GM12878 (cell line): ENCODE data around the gene RANGAP1. TPM values are rescaled to one million over a fixed set of nuclear protein-coding genes. Genes with fewer than 3 reads are reported as not detected.

Source experiments
- ATAC-seq: fragments of 200-7000 bp; cut with Tn5 transposase; 3 replicates; pipeline ENCODE4 v1.9.1; 2020; ENCODE audit warnings: mild to moderate bottlenecking, moderate library complexity
- BruUV-seq: library from RNA; stranded (reverse); fragments of 400-500 nt; replicated peaks from 2 replicates; lab custom pipeline; 2021; lab: Mats Ljungman, UMichigan
- CTCF ChIA-PET: fragments of 300-600 bp; sonication (Branson Sonifier 250); formaldehyde crosslinking; extraction: SDS; loops from one replicate; lab custom pipeline; 2021; ENCODE audit warnings: inconsistent platforms; lab: Yijun Ruan, JAX
- POLR2A ChIA-PET: fragments of 350-600 bp; formaldehyde crosslinking; extraction: SDS; loops from one replicate; lab custom pipeline; 2021; ENCODE audit warnings: inconsistent platforms; lab: Charles Lee
- RAD21 ChIA-PET: fragments of 300-600 bp; sonication (Branson Sonifier 250); formaldehyde crosslinking; loops from one replicate; lab custom pipeline; 2023; ENCODE audit warnings: antibody characterized with exemption; ENCODE audit not compliant: unreplicated experiment; lab: Charles Lee
- SMC1A ChIA-PET: fragments of 300-600 bp; sonication (Branson Sonifier 250); formaldehyde crosslinking; loops from one replicate; lab custom pipeline; 2023; ENCODE audit not compliant: unreplicated experiment, uncharacterized antibody; lab: Charles Lee
- DNase-seq: peaks from one replicate; pipeline ENCODE4 v3.0.0-alpha.2; 2011; ENCODE audit warnings: low read depth, low spot score
- FAIRE-seq: peaks from 3 replicates; lab custom pipeline; 2011; peaks lifted over from hg19 to GRCh38; lab: Jason Lieb, UNC
- H2AFZ ChIP-seq: 2 replicates; pipeline ENCODE4 v1.6.0; 2011; ENCODE audit warnings: low read depth, low read length, control low read depth; ENCODE audit not compliant: control insufficient read depth
- H3K27ac ChIP-seq: 2 replicates; pipeline ENCODE4 v1.5.1; 2011; ENCODE audit warnings: control low read depth; ENCODE audit not compliant: control insufficient read depth, insufficient read depth
- H3K27me3 ChIP-seq, 2 experiments: replicated peaks in 1 of 2; 2 replicates each; pipeline versions ENCODE4 v1.6.0 to v1.6.1; 2011; ENCODE audit warnings: low read length in 1 of 2; ENCODE audit not compliant: control insufficient read depth in 2 of 2, insufficient read depth in 2 of 2
- H3K36me3 ChIP-seq, 2 experiments: 2 replicates each; pipeline ENCODE4 v1.5.1; 2011; ENCODE audit warnings: low read length in 1 of 2; ENCODE audit not compliant: control insufficient read depth in 2 of 2, insufficient read depth in 2 of 2
- H3K4me1 ChIP-seq: 2 replicates; pipeline ENCODE4 v1.6.1; 2011; ENCODE audit warnings: mild to moderate bottlenecking, low read length, moderate library complexity, mixed read lengths; ENCODE audit not compliant: control insufficient read depth, insufficient read depth
- H3K4me2 ChIP-seq: 2 replicates; pipeline ENCODE4 v1.6.0; 2011; ENCODE audit warnings: control low read depth; ENCODE audit not compliant: control insufficient read depth, insufficient read depth
- H3K4me3 ChIP-seq: fragments of 200-600 bp; sonication (generic); 2 replicates; pipeline ENCODE4 v1.5.1; 2016
- H3K79me2 ChIP-seq: 2 replicates; pipeline ENCODE4 v1.6.0; 2011; ENCODE audit warnings: low read length; ENCODE audit not compliant: control insufficient read depth, insufficient read depth
- H3K9ac ChIP-seq: 2 replicates; pipeline ENCODE4 v1.8.0; 2011; ENCODE audit warnings: low read length, control low read depth, mixed read lengths; ENCODE audit not compliant: control insufficient read depth, insufficient read depth
- H3K9me3 ChIP-seq: replicated peaks from 3 replicates; pipeline ENCODE4 v1.5.1; 2011; ENCODE audit warnings: mild to moderate bottlenecking, low read length; ENCODE audit not compliant: control insufficient read depth, insufficient read depth
- H4K20me1 ChIP-seq: 2 replicates; pipeline ENCODE4 v1.6.0; 2011; ENCODE audit not compliant: control insufficient read depth, insufficient read depth
- CBFB ChIP-seq: IDR thresholded peaks from 2 replicates; pipeline ENCODE4 v1.6.1; 2016; ENCODE audit warnings: antibody characterized with exemption, low read depth
- CEBPB ChIP-seq, 2 experiments: fragments of 150-350 bp in 1 of 2; IDR thresholded peaks; 2 replicates each; pipeline ENCODE4 v1.6.1; 2012 to 2014; ENCODE audit warnings: low read depth in 2 of 2, low read length in 2 of 2, borderline replicate concordance in 1 of 2, inconsistent platforms in 1 of 2
- CEBPZ ChIP-seq: fragments of 150-350 bp; IDR thresholded peaks from 2 replicates; pipeline ENCODE4 v1.6.1; 2016; ENCODE audit warnings: low read depth, low read length
- KAT2A ChIP-seq: conservative IDR thresholded peaks from 2 replicates; pipeline ENCODE4 v1.6.1; 2011; ENCODE audit warnings: low read depth, low read length; ENCODE audit not compliant: control insufficient read depth
- KDM1A ChIP-seq: fragments of 200-600 bp; sonication (generic); IDR thresholded peaks from 2 replicates; pipeline ENCODE4 v1.6.1; 2016; ENCODE audit warnings: borderline replicate concordance
- NFXL1 ChIP-seq: fragments of 450-650 bp; IDR thresholded peaks from 2 replicates; pipeline ENCODE4 v1.6.1; 2017; ENCODE audit warnings: antibody characterized with exemption, mild to moderate bottlenecking, borderline replicate concordance
- NR2F1 ChIP-seq: fragments of 450-650 bp; conservative IDR thresholded peaks from 2 replicates; pipeline ENCODE4 v1.6.1; 2017; ENCODE audit warnings: mild to moderate bottlenecking
- POLR2AphosphoS5 ChIP-seq: IDR thresholded peaks from 2 replicates; pipeline ENCODE4 v1.6.1; 2011; ENCODE audit warnings: mild to moderate bottlenecking, low read length, inconsistent platforms
- TAF1 ChIP-seq: IDR thresholded peaks from 2 replicates; pipeline ENCODE4 v1.6.1; 2011; ENCODE audit warnings: mild to moderate bottlenecking, low read depth, low read length, borderline replicate concordance
- USF1 ChIP-seq: IDR thresholded peaks from 2 replicates; pipeline ENCODE4 v1.6.1; 2011; ENCODE audit warnings: borderline replicate concordance, low read depth, mild to moderate bottlenecking, moderate library complexity, mixed read lengths, low read length; ENCODE audit not compliant: insufficient read depth; ENCODE audit errors: extremely low read length
- ZBED1 ChIP-seq: IDR thresholded peaks from 2 replicates; pipeline ENCODE4 v1.6.1; 2016; ENCODE audit warnings: borderline replicate concordance
- ZNF207 ChIP-seq: fragments of 450-650 bp; IDR thresholded peaks from 2 replicates; pipeline ENCODE4 v1.6.1; 2014; ENCODE audit warnings: antibody characterized with exemption, mild to moderate bottlenecking, borderline replicate concordance
- ZNF24 ChIP-seq: fragments of 450-650 bp; IDR thresholded peaks from 2 replicates; pipeline ENCODE4 v1.6.1; 2017; ENCODE audit warnings: antibody characterized with exemption, mild to moderate bottlenecking
- WGBS: methylation state at CpG from one replicate; pipeline ENCODE4 v1.1.6; 2016; ENCODE audit warnings: low lambda C conversion rate; ENCODE audit not compliant: insufficient replicate concordance, insufficient coverage; ENCODE audit errors: missing lambda C conversion rate; 5-methylcytosine and 5-hydroxymethylcytosine counted together
- in situ Hi-C: fragments of 300-500 bp; cut with MboI; formaldehyde crosslinking; loops from 9 replicates; pipeline ENCODE4 v1.14.3; 2018; ENCODE audit warnings: mixed read lengths
- intact Hi-C: fragments of 100-400 bp; cut with micrococcal nuclease; formaldehyde crosslinking; loops from one replicate; pipeline ENCODE4 v1.14.2; 2022; ENCODE audit not compliant: unreplicated experiment
- polyA plus RNA-seq, 11 experiments: library from polyadenylated mRNA; depleted of rRNA in 4 of 11; unstranded in 6 of 11; stranded (reverse) in 5 of 11; fragments of >200 nt; fragmentation: Nextera tagmentation in 4 of 11; fragmentation: Illumina TruSeq in 1 of 11; extraction: Ambion mirVana in 4 of 11; extraction: Trizol in 1 of 11; gene quantifications; 1 replicate in 1 of 11; 2 replicates in 10 of 11; pipeline versions ENCODE4 v1.2.1 to v1.2.3, GENCODE V29; 2011 to 2016; ENCODE audit warnings: inconsistent platforms in 2 of 11, missing spikeins in 2 of 11, low read depth in 1 of 11
- total RNA-seq, 4 experiments: library from RNA; depleted of rRNA in 3 of 4; stranded (reverse); fragments of >200 nt in 3 of 4; fragmentation: Illumina TruSeq in 1 of 4; extraction: Trizol in 1 of 4; gene quantifications; 2 replicates each; pipeline versions ENCODE4 v1.2.1 to v1.2.3, GENCODE V29; 2013 to 2021

Gene RANGAP1
- total and polyA plus RNA-seq, 10 of the 15 experiments (the other 5 are each of a cell fraction or from before 2014, with no cell fraction given) = 2.5 to 109 (median 60.2) TPM

- TF ChIP-seq CEBPZ (no peak), ZNF24 (peak; percentile 42; the same call in 1 of the 2 replicates)
Observed at GRCh38 chr22:41302021-41302767, 16.2 kb upstream of the RANGAP1 start (continued).

- TSS peak; percentile 70 for BruUV-seq
- no peak for FAIRE-seq
- Histone ChIP-seq H3K4me2 (peak within 1 kb of the TSS; percentile 96), H3K4me3 (peak within 1 kb of the TSS; percentile 93), H3K27me3 (no peaks in the 10 kb centered on the region), H3K4me1 (peaks cover 4% of the 10 kb centered on the region), H3K79me2 (peaks cover 49% of the 10 kb centered on the region), H3K9me3 (no peaks in the 10 kb centered on the region), H3K36me3 (no peaks in the 10 kb centered on the region; a peak in 1 of 4 replicates), H2AFZ (peak within 1 kb of the TSS; percentile 58), H3K27ac (peak within 1 kb of the TSS; percentile 91), H4K20me1 (no peaks in the 10 kb centered on the region), H3K9ac (peak within 1 kb of the TSS; percentile 99)
- ATAC-seq = peak; percentile 98
- peak; percentile 28 for DNase-seq
- ChIA-PET POLR2A (interaction anchor here (0.9 to 3.3 kb wide), 5 partner anchors 13 to 80 kb away, joined by 4 to 19 read pairs (median 6); partner anchors contain the start of genes RANGAP1 and TEF), RAD21 (interaction anchor here (0.5 to 1.2 kb wide), 8 partner anchors 10 to 379 kb away, joined by 3 to 14 read pairs (median 4); partner anchors contain the start of genes RANGAP1, RBX1 and TEF), SMC1A (interaction anchor here (0.6 to 1.5 kb wide), 4 partner anchors 9 to 71 kb away, joined by 3 read pairs; partner anchors contain the start of gene RANGAP1), CTCF (interaction anchor here (0.6 to 1.6 kb wide), 7 partner anchors 11 to 655 kb away, joined by 3 to 7 read pairs (median 3); partner anchors contain the start of gene RANGAP1)
- in situ Hi-C loops (no loop called here), intact Hi-C loops (loop anchor here (5.0 kb wide), 1 partner anchor 209 kb away; the partner anchor contains the start of gene EP300)
- under 1% methylated on average over 72 of the region's 74 CpGs for WGBS
- TF ChIP-seq KDM1A = no peak
- TF ChIP-seq TAF1 = peak; percentile 93
- no peak for TF ChIP-seq CBFB
- no peak for TF ChIP-seq NR2F1
- no peak for TF ChIP-seq USF1
- TF ChIP-seq ZNF207 = no peak
- no peak for TF ChIP-seq ZBED1
- no peak for TF ChIP-seq KAT2A
- no peak for TF ChIP-seq CEBPB (IDR thresholded peaks at IDR 0.05; ENCODE audit: borderline replicate concordance in 1 of 2, low read depth in 2 of 2, low read length in 2 of 2)
- TF ChIP-seq POLR2AphosphoS5 = peak; percentile 83
- TF ChIP-seq NFXL1 = no peak
Observed at GRCh38 chr22:41301085-41302020, 15.4 kb upstream of the RANGAP1 start, which contains the start of gene ZC3H7B. Gene ZC3H7B, plus strand, starts transcription at chr22:41301525. Its CDS starts 19,136 bp downstream, at chr22:41320661.
